ENCODE measurements around the gene TEX264. TPM values are rescaled to one million over a fixed set of nuclear protein-coding genes. Genes with fewer than 3 reads are reported as not detected.
"Not testable (repeated sequence)": the region's sequence is repeated elsewhere in the genome, so short reads cannot be mapped to it uniquely, and the experiment has no call there.

The TEX264 gene, protein sequence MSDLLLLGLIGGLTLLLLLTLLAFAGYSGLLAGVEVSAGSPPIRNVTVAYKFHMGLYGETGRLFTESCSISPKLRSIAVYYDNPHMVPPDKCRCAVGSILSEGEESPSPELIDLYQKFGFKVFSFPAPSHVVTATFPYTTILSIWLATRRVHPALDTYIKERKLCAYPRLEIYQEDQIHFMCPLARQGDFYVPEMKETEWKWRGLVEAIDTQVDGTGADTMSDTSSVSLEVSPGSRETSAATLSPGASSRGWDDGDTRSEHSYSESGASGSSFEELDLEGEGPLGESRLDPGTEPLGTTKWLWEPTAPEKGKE
- 47.2 and 71.1 TPM in 2 replicates for total RNA-seq

DNA sequence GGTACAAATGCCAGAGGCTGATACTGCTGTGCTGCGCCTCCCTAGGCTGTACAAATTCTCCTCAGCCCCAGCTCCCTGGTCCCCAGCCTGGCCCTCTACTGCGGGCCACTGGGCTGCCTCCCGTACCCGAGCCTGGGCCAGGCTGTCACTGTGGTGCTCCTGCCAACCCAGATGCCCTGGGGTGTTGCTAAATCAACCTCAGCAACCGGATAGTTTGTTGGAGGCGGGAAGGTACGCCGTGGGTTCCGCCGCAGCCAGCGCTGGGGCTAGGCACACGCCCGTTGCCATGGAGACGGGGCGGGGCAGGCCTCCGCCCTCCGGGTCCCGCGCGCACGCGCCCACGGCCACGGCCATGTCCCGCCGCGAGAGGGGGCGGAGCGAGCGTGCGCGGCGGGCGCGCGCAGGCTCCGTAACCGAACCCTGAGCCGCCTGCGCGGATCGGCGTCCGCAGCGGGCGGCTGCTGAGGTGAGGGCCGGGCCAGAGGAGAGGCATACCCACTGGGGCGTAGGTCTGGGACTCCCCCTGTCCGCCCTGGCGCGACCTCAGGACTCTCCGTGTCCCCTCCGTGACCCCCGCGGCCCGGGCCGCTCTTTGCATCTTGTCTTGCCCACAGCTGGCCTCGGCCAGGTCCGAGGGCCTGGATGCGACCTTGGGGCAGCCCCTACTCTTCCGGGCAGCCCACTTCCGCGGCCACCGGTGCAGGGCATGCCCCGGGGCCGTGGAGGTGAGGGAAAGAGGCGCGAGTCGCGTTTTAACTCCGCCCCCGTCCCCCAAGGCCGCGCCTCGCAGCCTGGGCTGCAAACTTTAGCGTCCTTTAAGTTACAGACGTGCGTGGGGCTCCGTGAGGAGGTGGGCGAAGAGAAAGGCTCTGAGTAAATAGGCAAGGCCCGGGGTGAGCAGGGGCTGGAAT, at the start of gene TEX264:
TEX264 (plus strand) TSS at position 430 of the 911 bp plus-strand sequence. CDS start 3,053 bp downstream, outside the sequence.
- DNase-seq (ENCODE audit: low read depth): peak; percentile 46

DNA sequence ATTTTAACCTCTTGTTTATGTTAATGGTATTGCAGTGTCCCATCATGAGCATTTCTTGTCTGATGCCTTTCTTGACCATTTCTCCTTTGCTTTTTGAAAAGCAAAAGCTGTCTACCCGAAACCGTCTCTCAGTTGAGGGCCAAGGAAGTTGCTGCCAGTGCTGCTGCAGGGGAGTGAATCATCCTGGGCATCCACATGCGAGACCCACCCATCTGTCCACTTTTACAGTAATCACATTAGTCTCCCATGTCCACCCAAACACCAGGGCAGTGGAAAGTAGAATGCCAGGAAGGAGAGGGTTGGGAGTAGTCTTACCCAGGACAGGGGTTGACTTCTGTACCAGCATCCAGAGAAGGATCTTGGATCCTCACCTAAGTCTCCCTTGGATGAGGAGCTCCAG, 48.6 kb upstream of the TEX264 start:
- DNase-seq (ENCODE audit: low read depth): no peak

DNA sequence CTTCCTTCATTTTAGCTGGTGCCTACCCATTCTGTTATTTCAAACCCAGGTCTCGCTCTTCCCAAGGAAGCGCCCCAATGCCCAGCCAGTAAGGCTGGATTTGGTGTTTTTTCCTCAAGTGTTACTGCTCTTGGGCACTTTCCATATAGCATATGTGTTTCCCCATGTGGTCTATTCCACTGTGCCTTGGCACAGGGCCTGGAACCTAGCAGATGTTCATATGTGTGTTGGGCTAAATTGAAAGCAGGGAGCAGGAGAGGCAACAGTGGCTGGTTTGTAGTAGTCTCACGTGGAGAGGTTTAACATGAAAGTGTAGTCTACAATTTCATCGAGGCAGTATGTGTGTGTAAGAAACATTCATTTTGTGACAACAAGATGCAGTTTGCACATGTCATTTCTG, 48.2 kb upstream of the TEX264 start:
- DNase-seq (ENCODE audit: low read depth): no peak

DNA sequence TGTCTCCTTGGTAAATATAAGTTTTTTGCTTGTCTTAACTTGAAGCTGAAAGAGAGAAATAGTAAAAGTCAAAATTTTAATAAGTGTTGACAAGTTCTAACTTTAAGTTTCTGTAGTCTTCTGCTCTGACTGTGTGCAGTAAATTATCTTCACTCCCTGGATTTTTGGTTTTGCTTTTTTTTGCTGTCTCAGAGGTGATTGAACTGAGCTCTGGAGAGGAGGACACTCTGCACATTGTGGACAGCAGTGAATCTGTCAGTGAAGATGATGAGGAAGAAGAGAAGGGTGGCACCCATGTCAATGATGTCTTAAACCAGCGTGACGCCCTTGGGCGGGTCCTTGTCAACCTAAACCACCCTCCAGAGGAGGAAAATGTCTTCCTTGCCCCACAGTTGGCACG, 40.5 kb upstream of the TEX264 start:
- no peak for DNase-seq (ENCODE audit: low read depth)

DNA sequence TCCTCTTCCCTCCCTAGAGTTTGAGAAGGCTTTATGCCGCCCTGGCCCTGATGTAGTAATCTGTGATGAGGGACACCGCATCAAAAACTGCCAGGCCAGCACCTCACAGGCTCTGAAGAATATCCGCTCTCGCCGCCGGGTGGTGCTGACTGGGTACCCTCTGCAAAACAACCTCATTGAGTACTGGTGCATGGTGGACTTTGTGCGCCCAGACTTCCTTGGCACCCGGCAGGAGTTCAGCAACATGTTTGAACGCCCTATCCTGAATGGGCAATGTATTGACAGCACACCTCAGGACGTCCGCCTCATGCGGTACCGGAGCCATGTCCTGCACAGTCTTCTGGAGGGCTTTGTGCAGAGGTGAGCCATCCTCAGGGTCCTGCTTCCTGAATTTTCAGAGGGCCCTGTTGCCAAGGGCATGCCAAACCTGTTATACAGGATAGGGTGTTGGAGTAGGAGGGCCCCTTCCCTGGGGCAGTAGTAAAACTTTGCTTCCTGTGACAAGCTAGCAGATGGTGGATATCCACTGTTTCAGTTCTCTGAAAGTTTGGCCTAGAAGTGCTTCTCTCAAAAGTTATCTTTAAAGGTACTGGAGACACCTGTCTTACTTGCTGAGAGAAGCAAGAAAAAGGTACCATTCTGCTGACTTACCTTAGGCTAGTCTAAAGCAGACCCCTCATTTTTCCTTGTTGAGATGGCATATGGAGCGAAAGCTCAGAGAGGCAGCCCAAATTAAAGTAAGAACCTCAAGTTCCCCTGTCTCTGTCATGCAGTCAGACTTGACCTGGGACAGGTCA, 33.7 kb upstream of the TEX264 start:
- no peak for DNase-seq (ENCODE audit: low read depth)

DNA sequence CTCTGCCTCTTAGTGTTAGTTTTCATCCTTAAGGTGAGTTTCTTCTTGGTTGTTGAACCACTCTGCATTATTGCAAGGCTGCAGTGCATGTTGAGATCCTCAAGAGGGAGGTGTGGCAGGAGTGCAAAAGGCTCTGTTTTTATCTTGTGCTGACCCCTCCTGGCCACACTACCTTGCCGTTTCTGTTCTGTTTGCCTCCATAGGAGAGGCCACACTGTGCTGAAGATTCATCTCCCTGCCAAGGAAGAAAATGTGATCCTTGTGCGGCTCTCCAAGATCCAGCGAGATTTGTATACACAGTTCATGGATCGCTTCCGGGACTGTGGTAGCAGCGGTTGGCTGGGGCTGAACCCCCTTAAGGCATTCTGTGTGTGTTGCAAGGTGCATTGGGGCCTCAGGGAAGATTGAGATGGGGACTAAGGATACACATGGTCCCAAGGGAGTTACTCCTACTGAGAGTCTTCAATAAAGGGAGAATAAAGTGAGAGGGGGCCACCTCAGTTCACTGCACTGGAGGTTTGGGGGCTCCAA, 33.0 kb upstream of the TEX264 start:
- DNase-seq (ENCODE audit: low read depth): peak; percentile 76

DNA sequence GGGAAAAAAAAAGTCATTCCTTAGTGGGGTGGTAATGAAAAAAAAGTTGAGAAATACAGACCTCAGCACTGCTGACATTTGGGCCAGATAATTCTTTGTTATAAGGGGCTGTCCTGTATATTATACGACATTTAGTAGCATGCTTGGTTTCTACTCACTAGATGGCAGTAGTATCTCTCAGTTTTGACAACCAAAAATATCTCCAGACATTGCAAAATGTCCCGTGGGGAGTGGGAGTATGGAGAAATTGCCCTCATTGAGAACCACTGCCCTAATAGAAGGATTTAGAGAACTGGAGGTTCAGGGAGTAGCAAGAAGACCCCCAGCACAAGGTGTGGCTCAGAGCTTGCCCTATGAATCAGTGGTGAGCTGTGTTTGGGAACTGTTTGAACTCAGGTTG, 28.6 kb upstream of the TEX264 start:
- DNase-seq (ENCODE audit: low read depth): peak; percentile 16

DNA sequence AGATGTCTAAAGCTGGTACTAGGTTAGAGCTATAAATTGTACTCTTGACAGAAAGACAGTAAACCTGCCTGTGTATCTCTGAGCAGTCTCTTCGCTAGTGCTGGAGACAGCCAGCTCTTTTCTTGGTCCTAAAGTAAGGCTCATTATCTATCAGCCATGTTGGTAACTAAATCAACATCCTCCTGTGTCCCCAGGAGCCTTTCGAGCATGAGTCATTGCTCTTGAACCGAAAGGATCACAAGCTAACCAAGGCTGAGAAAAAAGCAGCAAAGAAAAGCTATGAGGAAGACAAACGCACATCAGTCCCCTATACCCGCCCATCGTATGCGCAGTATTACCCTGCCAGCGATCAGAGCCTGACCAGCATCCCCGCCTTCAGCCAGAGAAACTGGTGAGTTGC, 25.0 kb upstream of the TEX264 start:
- no peak for DNase-seq (ENCODE audit: low read depth)

DNA sequence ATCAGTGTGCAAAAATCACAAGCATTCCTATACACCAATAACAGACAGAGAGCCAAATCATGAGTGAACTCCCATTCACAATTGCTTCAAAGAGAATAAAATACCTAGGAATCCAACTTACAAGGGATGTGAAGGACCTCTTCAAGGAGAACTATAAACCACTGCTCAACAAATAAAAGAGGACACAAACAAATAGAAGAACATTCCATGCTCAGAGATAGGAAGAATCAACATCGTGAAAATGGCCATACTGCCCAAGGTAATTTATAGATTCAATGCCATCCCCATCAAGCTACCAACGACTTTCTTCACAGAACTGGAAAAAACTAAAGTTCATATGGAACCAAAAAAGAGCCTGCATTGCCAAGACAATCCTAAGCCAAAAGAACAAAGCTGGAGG, 18.9 kb upstream of the TEX264 start:
- DNase-seq (ENCODE audit: low read depth): not testable (repeated sequence)

DNA sequence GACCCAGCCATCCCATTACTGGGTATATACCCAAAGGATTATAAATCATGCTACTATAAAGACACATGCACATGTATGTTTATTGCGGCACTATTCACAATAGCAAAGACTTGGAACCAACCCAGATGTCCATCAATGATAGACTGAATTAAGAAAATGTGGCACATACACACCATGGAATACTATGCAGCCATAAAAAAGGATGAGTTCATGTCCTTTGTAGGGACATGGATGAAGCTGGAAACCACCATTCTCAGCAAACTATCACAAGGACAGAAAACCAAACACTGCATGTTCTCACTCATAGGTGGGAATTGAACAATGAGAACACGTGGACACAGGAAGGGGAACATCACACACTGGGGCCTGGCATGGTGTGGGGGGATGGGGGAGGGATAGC, 17.6 kb upstream of the TEX264 start:
- DNase-seq (ENCODE audit: low read depth): not testable (repeated sequence)

DNA sequence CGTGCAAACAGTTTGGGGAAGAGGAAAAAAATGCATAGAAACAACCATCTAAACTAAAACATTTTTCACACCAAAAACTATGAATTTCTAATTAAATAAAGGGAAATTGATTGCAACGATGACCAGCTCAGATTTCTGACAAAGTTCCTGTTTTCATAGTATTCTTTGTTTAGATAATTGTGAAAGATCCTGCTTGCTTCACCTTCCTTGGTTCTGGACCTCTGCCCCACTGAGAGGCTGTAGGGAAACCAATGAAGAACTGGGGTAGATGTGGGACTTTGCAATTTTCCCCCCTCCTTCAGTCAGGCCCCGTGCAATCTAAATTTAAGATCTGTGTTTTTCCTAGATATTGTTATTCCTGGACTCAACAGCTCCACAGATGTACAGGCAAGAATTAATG, 13.8 kb upstream of the TEX264 start:
- no peak for DNase-seq (ENCODE audit: low read depth)

DNA sequence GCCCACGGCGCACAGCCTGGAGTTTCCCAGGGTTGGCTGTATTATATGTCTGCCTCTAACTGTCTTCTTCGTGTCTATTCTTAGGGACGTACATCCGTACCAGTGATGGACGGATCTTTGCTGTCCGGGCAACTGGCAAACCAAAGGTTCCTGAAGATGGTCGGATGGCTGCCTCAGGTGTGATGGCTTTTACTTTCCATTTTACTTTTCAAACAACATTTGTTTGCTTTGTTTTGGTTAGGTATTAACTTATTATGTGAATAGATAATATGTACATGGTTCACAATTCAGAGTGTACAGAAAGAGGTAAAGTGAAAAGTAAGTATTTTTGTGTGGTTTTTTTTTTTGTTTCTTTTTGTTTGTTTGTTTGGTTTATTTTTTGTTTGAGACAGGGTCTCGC, 11.1 kb upstream of the TEX264 start:
- DNase-seq (ENCODE audit: low read depth): no peak

DNA sequence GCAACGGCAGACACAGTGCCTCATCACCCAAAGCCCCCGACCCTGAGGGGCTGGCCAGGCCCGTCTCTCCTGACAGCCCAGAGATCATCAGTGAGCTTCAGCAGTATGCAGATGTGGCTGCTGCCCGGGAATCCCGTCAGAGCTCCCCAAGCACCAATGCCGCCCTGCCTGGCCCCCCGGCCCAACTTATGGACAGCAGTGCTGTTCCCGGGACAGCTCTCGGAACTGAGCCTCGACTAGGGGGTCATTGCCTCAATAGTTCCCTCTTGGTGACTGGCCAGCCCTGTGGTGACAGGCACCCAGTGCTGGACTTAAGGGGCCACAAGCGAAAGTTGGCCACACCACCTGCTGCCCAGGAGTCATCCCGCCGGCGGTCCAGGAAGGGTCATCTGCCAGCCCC, 8.6 kb upstream of the TEX264 start:
- no peak for DNase-seq (ENCODE audit: low read depth)

DNA sequence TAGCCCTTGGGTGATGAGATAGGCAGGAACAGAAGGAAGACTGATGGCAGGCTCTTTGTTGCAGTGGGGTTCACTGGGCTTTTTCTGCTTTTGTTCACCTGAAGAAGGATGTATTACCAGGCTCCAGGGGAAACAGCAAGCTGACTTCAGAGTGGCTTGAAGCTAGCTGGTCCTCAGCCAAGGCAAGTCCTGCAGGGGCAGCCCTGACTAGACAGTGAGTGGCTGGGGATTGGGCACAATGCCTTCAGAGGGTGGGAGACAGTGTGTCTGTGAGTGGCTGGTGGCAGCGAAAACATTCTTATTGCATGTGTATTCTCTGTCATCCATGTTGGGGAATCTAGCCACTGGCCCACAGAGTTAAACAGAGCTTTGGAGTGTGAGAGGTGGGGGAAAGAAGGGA, 2.3 kb upstream of the TEX264 start:
- no peak for DNase-seq (ENCODE audit: low read depth)

DNA sequence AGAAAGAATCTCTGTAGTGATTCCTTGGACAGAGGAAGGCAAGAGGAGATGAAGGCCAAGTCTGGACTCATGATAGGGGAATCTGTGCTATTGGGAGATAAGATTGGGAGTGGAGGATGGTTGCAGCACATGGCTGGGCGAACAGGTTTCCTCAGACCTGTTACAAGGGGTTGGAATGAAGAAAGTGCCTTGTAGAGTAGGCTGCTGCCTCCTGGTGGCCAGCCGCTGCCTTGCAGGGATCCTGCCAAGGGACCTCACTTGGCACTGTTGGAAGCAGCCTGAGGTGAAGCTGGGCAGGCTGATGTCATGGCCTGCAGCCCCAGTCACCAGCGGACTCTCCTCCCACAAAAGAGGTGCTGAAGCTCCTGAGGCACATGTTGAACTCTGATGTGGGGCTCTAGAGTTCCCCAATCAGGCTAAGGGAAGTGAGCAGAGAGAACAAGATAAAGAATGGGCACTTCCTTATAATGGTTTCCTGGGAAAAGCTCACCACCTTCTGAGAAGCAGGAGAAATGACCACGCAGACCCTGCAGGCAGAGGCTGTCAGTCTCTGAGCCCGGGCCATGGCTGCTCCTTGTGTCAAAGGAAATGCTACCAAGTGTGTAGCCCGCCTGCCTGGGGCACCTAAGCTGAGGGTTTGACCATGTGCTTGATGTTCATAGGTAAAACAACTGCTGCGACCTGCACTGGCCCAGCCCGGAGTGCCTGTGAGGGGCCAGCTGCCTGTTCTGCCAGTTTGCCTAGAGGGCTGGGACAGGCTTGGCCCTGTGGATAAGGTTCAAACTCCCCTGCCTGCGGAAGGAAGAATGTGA, 1.6 kb upstream of the TEX264 start:
- peak; percentile 83 for DNase-seq (ENCODE audit: low read depth)

DNA sequence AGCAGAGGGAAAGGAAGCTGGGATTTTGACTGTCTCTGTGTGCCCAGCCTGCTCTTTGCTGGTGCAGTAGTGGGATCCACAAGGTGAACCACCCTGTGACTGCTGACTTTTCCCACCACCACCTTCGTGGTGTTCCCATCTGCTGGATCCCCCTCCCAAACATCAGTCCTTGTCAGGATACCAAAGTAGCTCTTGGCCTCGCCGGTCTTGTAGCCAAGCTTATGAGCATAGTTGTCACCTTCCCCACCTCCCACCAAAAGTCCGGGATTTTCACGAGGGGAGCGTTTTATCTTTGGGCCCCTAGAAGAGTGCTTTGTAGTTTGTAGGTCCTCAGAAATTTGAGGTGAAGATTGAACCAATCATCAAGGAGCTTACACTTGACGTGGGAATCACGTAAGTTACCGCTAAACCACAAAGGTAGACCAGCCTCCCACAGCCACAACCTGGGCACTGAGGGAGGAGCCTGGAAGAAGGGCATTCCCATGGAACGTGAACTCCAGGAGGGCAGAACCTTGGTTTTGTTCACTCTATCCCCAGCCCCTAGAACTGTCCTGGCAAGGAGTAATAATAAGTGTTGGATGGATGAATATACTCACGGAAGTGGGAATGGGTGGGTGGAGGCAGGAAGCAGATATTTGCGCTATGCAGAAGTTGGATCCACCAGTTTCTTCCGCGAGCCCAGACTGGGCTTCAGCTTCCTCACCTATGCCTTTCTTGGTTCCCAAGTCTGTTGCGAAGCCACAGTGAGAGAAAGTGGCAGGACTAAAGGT, 814 bp upstream of the TEX264 start:
- no peak for DNase-seq (ENCODE audit: low read depth)

DNA sequence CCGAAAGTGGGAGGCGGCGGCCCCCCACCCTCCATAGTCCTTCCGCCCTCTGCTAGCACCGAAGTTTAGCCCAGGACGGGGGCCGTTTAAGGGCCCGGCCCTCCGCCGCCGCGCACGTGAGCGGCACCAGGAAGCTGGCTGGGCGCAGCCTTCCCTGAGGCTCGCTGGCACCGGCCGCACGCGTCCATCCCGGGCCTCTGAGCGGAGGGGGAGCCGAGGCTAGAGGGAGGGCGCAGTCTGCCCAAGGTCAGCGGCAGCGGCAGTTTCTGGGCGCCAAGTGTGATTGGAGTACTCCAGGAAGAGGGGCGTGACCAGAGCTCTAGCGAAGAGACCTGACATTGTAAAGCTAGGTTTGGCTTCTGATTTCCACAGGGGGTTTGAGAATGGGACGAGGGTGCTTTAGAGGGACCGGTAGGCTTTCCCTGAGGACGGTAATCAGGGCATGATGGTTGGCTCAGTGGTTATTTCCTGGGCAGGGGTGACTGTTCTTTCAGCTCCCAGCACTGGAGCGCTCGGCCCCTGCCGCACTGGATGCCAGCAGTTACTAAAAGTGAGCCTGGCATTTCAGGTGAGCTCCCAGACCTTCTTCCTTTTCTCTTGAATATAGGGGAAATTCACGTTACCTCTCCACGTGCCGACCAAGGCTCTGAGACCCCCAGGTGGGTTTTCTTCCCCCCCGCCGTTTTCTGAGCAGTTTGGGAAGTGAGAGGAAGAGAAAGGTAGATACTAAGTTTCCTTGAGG, 853 bp downstream of the TEX264 start:
- DNase-seq (ENCODE audit: low read depth): peak; percentile 49

DNA sequence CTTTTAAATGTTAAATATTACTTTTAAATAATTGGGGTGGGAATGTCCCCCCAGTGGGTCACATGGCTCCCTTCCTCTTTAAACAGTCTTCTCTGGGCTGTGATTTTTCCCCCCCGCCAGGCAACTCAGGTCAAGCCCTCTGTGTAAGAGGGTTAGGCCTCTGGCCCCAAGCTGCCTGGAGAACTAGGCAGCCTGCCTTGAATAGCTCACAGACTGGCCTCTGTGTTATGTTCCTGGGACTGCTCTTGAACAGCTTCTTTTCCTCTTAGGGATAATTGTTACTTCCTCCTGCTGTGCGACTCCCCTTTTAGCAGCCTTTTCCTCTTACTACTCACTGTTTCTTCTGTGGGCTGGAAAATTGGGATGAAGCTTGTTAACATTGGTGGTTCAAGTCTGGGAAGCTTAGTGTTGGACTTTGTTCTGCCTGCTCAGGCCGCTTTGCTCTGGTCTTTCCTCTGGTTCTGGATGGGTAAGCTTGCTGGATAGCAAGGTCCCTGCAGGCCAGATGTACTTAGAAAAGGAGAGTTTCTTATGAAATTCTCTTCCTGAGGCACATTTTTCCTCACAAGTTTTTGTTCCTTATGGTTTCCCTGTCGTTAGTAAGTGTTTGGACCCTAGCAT, 2.2 kb downstream of the TEX264 start:
- DNase-seq (ENCODE audit: low read depth): peak; percentile 75
